SK-N-DZ (cell line): ENCODE measurements around the gene PLCD1.
"Not testable (repeated sequence)": the region's sequence is repeated elsewhere in the genome, so short reads cannot be mapped to it uniquely, and the experiment has no call there.

Experiments
- DNase-seq: peaks from one replicate; pipeline ENCODE4 v3.0.0-alpha.2; 2015; ENCODE audit warnings: low spot score

The PLCD1 gene

GRCh38 chr3:38001456-38002081, 27.9 kb downstream of the PLCD1 start:
- no peak for DNase-seq

DNA sequence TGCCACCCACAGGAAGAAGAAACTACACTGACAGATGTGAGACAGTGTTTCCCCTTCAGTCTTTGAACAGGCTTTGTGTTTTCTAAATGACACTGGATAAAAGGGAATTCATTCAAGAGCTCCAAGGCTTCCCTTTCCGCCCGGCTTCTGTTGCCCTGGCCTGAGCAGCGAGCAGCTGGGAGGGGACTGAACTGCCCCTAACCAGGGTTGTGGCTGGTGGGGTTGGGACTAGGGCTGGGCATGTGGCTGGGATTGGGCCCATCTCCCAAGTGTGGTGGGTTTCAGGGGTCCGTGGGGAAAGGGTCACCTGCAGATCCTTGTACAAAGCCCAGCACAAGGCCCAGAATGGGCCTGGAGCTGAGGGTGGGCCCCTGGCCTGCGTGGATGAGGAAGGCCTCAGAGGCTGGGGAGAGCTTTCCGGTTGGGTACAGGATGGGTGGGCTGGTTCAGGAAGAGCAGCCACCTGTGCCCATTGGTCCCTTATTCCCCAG, 28.4 kb downstream of the PLCD1 start:
- DNase-seq, result no peak

DNA sequence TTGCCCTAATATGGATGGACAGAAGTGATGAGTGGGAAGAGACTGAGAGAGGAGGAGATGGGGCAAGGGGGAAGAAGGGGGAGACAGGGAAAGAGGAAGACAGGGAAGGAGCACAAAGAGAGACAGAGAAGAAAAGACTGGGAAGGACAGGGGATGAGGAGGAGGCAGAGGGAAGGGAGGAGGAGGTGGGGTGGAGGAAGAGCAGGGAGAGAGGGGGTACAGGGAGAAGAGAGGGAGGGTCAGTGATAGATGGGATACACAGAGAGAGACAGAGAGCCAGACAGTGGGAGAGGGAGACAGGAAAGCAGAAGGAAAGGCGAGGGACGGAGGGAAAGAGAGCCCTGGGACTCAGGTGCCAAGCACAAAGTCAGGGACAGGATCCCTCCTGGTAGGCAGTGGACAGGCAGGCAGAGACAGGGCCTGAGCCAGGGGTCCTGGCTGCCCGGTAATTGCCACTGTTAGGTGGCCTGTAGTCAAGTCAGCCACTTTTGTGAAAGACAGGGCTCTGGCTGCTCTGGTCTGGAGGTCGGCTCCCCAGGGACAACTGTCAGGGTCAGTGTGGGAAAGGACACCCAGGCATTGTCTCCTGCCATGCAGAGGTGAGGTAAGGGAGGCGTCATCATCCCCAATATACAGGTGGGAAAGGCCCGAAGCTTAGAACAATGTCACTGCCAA, 29.1 kb downstream of the PLCD1 start:
- no peak for DNase-seq

GRCh38 chr3:37999836-38000235, 29.6 kb downstream of the PLCD1 start:
- DNase-seq, result no peak

DNA sequence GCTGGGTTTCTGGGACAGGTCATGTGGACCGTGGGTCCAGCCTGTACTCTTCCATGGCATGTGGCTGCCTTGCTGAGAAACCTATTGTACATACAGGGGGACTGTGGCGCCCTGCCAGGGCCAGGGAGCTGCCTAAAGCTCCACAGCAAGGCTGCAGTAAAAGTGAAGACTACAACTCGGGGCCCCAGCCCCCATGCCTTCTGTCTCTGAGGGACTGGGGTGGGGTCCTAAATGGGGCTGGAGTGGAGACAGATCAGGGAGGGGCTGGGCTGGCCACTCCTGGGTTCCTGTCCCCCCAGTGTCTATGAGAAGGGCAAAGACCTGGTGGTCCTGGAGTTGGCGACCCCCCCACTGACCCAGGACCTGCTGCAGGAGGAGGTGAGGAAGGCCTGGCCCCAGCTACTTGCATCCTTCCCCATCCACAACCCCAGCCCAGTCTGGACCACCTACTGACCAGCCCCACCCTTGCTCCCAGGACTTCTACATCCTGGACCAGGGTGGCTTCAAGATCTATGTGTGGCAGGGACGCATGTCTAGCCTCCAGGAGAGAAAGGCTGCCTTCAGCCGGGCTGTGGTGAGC, 31.6 kb downstream of the PLCD1 start:
- DNase-seq, result no peak

DNA sequence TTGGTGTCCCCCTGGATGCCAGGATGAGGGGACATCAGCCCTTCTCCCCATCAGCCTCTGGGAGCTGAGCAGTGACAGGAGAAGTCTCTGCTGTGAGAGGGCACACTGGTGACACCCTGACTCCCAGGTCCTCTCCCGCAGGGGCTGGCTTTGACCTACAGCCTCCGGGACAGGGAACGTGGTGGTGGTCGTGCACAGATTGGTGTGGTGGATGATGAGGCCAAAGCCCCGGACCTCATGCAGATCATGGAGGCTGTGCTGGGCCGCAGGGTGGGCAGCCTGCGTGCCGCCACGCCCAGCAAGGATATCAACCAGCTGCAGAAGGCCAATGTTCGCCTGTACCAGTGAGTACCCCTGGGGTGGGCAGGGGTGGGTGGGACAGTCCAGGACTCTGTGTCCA, 32.1 kb downstream of the PLCD1 start:
- DNase-seq, result no peak

DNA sequence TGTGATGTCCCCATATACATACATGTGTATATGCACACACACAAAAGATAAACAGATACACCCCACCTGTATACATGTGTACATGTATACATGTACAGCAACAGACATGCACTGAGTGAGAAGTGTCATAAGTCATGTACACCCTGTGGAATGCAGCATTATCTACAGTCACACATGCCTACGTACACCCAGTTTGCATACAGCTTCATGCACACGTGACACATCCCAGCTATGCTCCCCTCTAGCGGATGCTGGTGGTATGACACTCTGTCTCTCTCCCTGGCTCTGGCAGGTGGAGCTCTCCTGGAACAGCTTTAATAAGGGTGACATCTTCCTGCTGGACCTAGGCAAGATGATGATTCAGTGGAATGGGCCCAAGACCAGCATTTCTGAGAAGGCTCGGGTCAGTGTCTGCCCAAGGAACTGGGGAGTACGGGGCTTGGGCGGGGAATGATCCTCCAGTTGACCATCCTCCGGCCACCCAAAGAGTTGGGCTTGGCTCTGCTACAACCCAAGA, 32.6 kb downstream of the PLCD1 start:
- peak; percentile 80 for DNase-seq

- DNase-seq, result no peak
Observed at GRCh38 chr3:37995652-37996641, 33.5 kb downstream of the PLCD1 start.

- no peak for DNase-seq
Observed at GRCh38 chr3:37994639-37994972, 34.8 kb downstream of the PLCD1 start.

DNA sequence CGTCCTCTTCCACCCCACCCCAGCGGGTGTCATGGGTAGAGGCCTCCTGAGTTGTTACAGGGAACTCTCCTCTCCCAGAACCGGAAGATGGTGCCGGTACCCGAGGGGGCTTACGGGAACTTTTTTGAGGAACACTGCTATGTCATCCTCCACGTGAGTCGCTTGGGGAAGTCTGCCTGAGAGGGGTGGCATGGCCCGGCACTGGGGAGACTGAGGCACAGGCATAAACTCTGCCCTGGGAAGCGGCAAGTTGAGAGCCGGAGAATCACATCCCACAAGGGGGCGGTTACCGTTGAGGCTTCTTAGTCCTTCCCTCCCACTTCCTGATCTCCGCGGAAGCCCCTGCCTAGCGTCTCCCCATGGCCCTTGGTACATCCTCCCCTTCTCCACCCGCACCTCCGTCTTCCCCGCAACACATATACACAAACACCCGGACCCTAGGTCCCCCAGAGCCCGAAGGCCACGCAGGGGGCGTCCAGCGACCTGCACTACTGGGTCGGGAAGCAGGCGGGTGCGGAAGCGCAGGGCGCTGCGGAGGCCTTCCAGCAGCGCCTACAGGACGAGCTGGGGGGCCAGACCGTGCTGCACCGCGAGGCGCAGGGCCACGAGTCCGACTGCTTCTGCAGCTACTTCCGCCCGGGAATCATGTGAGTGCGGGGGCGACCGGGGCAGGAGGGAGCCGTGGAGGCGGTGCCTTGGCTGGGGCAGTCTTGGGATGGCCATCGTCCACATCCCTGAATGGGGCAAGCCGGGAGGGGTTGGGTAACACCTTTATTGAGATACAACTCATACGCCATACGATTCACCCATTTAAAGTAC, 35.4 kb downstream of the PLCD1 start:
- peak; percentile 82 for DNase-seq

DNA sequence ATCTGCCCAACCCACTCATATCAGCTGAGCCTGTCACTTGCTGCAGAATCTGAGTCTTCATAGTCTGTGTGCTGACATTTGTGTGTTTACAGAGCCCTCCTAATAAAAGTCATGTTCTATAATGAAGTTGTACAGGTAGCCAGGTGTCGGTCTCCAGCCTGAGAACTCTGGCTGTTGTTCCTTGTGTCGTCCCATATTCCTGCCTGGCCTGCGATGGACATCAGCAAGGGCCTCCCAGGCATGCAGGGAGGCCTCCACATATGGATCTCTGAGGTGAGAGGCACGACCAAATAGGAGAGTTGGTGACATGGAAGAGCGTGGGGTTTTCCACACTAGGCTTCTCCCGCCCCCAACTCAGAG, 36.0 kb downstream of the PLCD1 start:
- no peak for DNase-seq

DNA sequence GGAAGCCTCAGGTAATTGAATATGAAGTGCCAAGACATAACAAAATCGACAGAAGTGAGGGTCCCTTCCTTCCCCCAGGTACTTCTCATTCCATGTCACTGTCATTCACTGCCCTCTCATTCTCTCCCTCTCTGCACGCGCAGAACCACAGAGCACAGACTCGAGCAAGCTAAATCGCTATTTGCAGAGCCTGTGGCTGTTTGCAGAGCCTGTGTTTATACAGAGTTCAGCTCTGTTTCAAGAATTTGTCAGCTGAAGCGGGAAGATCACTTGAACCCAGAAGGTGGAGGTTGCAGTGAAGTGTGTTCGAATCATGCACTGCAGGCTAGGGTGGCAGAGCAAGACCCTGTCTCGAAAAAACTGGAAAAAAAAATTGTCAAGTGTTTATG, 36.4 kb downstream of the PLCD1 start:
- DNase-seq, result no peak

DNA sequence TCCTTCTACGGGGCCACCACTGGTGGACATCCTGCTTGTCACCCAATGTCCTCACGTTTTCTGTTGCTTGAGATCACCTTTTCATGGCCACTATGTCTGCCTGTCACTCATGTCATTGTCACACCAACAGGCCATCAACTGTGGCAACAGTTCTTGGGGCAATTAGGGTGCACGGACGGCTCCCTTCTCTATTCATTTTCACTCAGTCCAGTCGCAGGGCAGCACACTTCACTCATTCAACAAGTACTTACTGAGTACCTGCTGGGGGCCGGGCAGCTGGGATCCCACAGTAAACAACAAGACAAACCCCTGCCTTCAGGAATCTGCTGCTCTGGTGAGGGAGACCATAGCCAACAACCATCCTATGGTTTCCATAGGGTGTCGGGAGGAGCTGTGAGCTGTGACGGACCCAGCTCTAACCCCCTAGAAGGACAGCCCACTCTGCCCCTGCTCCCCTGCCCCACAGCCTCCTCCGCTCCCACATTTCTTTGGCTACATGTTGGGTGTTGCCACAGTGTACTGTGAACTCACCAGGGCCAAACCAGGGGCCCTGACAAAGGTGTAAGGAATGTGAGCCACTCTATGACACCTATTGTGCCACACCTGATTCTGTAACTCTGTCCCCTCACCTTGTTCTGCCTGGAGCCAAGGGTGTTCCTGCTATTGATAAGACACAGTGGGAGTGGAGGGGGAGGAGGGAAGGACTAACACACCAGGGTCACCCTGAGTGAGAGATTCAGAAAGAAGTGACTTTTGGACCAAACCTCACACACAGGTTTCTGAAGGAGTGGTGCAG, 37.0 kb downstream of the PLCD1 start:
- DNase-seq, result no peak

DNA sequence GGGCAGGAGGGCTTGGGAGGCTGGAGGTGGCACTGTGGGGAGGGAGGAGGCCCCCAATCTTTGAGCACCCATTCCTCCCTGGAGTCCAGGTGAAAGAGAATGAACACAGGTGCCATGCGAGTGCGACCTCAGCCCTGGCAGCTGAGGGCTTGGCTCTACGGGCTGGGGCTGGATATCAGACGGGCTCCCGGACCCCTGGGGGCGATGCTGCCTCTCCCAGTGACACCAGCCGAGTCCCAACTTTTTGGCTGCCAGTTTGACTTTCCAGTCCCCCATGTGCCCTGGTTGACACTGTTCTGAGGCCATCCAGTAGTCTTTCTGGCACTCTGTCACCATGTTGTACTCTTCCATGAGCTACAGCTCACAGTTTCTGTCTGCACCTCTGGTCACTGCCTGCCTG, 37.6 kb downstream of the PLCD1 start:
- no peak for DNase-seq

GRCh38 chr3:37991109-37991508, 38.3 kb downstream of the PLCD1 start:
- no peak for DNase-seq

GRCh38 chr3:37990527-37990926, 38.9 kb downstream of the PLCD1 start, which contains the start of gene VILL:
Gene VILL, plus strand, starts transcription at chr3:37990786. Its CDS starts 2,887 bp downstream, at chr3:37993673.
- no peak for DNase-seq

DNA sequence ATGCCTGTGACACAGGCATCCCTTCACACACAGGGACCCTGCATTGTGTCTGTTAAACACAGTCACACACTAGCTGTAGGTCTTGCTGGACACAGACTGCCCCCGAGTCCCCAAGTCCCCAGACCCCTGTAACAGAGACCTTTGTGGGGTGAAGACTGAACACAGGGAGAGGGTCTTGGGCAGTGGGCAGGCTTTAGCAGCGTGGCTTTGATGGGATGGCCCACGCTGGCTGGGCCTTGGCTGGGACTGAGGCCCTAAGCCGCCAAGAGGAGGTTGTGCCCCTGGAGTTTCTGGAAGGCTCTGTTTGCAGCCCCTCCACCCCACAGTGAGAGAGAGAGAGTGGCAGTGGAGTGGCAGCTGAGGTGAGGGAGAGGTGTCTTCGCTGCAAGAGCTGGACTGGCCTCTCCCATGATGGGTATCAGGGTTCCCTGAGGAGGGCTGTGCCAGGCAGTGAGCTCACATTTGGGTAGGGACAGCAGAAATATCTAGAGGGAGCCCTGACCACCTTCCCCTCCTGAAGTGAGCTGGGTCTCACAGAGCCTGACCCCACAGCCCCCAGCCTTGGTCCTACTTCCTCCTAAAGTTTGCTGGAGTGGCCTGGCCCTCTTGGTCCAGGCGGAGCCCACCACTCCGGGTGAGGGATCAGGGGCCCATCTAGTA, 39.5 kb downstream of the PLCD1 start:
- DNase-seq, result no peak

DNA sequence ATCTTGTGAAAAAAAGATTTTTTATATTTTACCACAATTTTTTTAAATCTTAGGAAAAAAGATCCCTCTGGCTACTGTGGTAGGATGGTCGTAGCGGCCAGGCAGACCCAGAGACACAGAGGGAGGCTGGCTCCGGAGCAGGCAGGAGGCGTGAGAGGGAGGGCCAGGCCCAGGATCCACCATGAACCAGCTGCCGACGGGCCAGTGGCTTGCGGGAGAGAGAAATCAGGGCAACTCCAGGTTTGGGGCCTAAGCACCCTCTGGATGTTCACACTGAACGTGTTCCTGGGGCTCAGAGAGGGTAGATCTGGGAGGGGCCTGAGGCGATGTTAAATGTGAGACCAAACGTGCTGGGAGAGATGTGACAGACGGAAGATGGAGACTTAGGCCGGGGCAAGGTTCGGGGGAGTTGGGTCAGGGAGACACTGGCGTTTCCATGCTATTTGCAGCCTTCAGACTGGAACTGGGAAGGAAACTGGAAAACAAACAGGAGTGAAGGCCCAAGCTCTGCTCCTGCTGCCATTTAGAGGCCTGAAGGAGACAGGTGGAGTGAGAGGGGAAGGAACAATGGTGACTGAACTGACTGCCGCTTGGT, 40.4 kb downstream of the PLCD1 start:
- no peak for DNase-seq

DNA sequence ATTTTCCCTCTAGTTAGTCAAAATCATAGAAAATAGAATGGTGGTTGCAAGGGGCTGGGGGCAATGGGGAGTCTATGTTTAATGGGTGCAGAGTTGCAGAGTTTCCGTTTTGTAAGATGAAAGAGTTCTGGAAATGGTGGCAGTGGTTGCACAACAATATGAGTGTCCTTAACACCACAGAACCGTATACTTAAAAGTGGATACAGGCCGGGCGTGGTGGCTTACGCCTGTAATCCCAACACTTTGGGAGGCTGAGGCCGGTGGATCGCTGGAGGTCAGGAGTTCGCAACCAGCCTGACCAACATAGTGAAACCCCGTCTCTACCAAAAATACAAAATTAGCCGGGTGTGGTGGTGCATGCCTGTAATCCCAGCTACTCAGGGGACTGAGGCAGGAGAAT, 41.1 kb downstream of the PLCD1 start:
- not testable (repeated sequence) for DNase-seq
